Transverse colon (tissue), 4 donors: ENCODE data around the gene KRTAP12-2. TPM values are rescaled to one million over a fixed set of nuclear protein-coding genes. Genes with fewer than 3 reads are reported as not detected.

ENCODE experiments used
- DNase-seq: peaks from one replicate; pipeline ENCODE4 v3.0.0-alpha.2; 2019
- H3K27ac ChIP-seq, 4 donors: fragments of 200-600 bp; sonication (generic); 2 replicates each; pipeline ENCODE4 v1.5.1; 2016 to 2018; ENCODE audit warnings: inconsistent platforms in 4 of 4
- H3K27me3 ChIP-seq: fragments of 200-600 bp; sonication (generic); 2 replicates; pipeline ENCODE4 v1.5.1; 2017; ENCODE audit warnings: inconsistent platforms
- H3K36me3 ChIP-seq, 4 donors: fragments of 200-600 bp; sonication (generic); 2 replicates each; pipeline ENCODE4 v1.5.1; 2017 to 2019; ENCODE audit warnings: inconsistent platforms in 4 of 4
- H3K4me1 ChIP-seq, 4 donors: fragments of 200-600 bp; sonication (generic); 2 replicates each; pipeline ENCODE4 v1.5.1; 2017 to 2020; ENCODE audit warnings: inconsistent platforms in 4 of 4
- H3K4me3 ChIP-seq, 4 donors: fragments of 200-600 bp; sonication (generic); 1 replicate in 1 of 4; 2 replicates in 3 of 4; pipeline versions ENCODE4 v1.5.1 to v1.6.1; 2017 to 2019; ENCODE audit warnings: inconsistent platforms in 4 of 4
- H3K9me3 ChIP-seq, 2 donors: fragments of 200-600 bp; sonication (generic); 2 replicates each; pipeline ENCODE4 v1.5.1; 2017 to 2019; ENCODE audit warnings: inconsistent platforms in 2 of 2
- EP300 ChIP-seq: sonication (generic); formaldehyde crosslinking; IDR thresholded peaks from one replicate; pipeline ENCODE4 v1.6.1; 2017; ENCODE audit warnings: antibody characterized with exemption, low read depth
- POLR2A ChIP-seq: fragments of 450-650 bp; IDR thresholded peaks from one replicate; pipeline ENCODE4 v1.6.1; 2016; ENCODE audit warnings: antibody characterized with exemption, mild to moderate bottlenecking, moderate library complexity
- POLR2AphosphoS5 ChIP-seq, 3 donors: sonication (generic); formaldehyde crosslinking; IDR thresholded peaks; one replicate each; pipeline ENCODE4 v1.6.1; 2016; ENCODE audit warnings: antibody characterized with exemption in 3 of 3
- WGBS, 2 donors: methylation state at CpG; one replicate each; pipeline ENCODE4 v1.1.5; 2018; ENCODE audit warnings: low coverage in 1 of 2; 5-methylcytosine and 5-hydroxymethylcytosine counted together
- in situ Hi-C, 4 donors: fragments of 200-750 bp; cut with MboI; loops; one replicate each; pipeline versions ENCODE4 v1.15.0 to v1.15.1; 2017; ENCODE audit warnings: low sequenced_read_pairs in 3 of 4, low pct_ligation_motif_present in 1 of 4, low pct_unique_long_range_greater_than_20kb in 1 of 4
- intact Hi-C: fragments of 100-400 bp; cut with DNase I; formaldehyde crosslinking; loops from one replicate; pipeline ENCODE4 v1.15.1; 2023; ENCODE audit warnings: low total_unique reads
- total RNA-seq, 4 donors: library from RNA; depleted of rRNA; stranded (reverse); fragments of >200 nt; gene quantifications; one replicate each; pipeline ENCODE4 v1.1.0, GENCODE V29; 2016
- TF ChIP-seq, protein P1 (sequence below), 5 experiments: fragments of 200-600 bp in 3 of 5; fragments of 450-650 bp in 2 of 5; sonication (generic) in 3 of 5; IDR thresholded peaks; 1 replicate in 2 of 5; 2 replicates in 3 of 5; pipeline ENCODE4 v1.5.1; 2016 to 2017; ENCODE audit warnings: antibody characterized with exemption in 5 of 5, inconsistent platforms in 3 of 5, mild to moderate bottlenecking in 2 of 5, moderate library complexity in 1 of 5

The KRTAP12-2 gene
- total RNA-seq, 4 donors from 2014 or later, result not detected

DNA sequence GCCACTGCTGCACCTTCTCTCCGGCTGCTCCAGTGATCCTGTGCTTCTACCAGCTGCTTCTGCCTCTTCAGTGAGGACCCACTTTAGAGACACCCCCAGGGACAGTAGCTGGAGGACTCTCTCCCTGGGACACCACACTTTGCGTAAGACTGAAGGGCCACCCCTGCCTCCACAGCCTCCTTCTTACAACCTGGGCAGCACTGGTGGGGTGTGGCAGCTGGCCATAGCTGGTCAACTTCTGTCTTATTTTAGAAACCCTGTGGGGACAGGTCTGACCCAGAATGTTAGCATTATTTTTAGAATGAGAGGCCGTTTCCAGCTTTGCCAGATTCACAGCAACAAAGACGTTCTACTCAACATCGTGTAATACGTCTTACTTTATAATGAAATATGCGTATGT is 41.0 kb downstream of the KRTAP12-2 start:
- H3K4me3 ChIP-seq, result no peak overlapping the region
- peaks cover 11% of the 10 kb centered on the region for H3K27me3 ChIP-seq
- H3K9me3 ChIP-seq, result peaks cover 9 to 20% of the 10 kb centered on the region in 2 donors
- H3K27ac ChIP-seq, result no peak overlapping the region
- in situ Hi-C loops, result no loop called here
- no peaks in the 10 kb centered on the region for H3K4me1 ChIP-seq
- no peaks in the 10 kb centered on the region for H3K36me3 ChIP-seq
- intact Hi-C loops, result no loop called here
- WGBS, 2 donors, result 82 to 85% methylated on average over 5 to 7 of the region's 7 CpGs
- no peak for DNase-seq
- TF ChIP-seq POLR2A, result no peak
- no peak for TF ChIP-seq EP300
- no peak for TF ChIP-seq POLR2AphosphoS5 (IDR thresholded peaks at IDR 0.05)
- TF ChIP-seq, protein P1, sequence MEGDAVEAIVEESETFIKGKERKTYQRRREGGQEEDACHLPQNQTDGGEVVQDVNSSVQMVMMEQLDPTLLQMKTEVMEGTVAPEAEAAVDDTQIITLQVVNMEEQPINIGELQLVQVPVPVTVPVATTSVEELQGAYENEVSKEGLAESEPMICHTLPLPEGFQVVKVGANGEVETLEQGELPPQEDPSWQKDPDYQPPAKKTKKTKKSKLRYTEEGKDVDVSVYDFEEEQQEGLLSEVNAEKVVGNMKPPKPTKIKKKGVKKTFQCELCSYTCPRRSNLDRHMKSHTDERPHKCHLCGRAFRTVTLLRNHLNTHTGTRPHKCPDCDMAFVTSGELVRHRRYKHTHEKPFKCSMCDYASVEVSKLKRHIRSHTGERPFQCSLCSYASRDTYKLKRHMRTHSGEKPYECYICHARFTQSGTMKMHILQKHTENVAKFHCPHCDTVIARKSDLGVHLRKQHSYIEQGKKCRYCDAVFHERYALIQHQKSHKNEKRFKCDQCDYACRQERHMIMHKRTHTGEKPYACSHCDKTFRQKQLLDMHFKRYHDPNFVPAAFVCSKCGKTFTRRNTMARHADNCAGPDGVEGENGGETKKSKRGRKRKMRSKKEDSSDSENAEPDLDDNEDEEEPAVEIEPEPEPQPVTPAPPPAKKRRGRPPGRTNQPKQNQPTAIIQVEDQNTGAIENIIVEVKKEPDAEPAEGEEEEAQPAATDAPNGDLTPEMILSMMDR (IDR thresholded peaks at IDR 0.05), result no peak

DNA sequence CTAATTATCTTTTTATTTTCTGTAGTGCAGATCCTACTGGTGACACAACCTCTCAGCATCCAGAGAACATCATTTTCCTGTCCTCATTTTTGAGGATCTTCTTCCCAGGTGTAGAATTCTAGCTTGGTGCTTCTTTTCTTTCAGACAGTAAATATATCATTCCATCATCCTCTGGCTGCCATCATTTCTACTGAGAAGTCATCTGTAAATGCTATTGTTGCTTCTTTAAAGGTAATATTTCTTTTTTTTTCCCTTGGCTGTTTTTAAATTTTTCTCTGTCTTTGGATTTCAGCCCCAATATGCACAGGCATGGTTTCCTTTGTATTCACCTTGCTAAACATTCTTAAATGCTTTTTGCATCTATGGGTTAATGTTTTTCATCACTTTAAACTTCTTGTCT is 43.2 kb downstream of the KRTAP12-2 start:
- no peak overlapping the region for H3K27ac ChIP-seq
- H3K9me3 ChIP-seq, result peaks cover 9 to 27% of the 10 kb centered on the region in 2 donors
- H3K4me3 ChIP-seq, result no peak overlapping the region
- in situ Hi-C loops (no loop called here), intact Hi-C loops (no loop called here)
- TF ChIP-seq POLR2A (no peak), EP300 (no peak), POLR2AphosphoS5 (IDR thresholded peaks at IDR 0.05) (no peak)
- TF ChIP-seq, protein P1 (IDR thresholded peaks at IDR 0.05), result no peak
- H3K27me3 ChIP-seq, result peaks cover 5% of the 10 kb centered on the region
- DNase-seq, result no peak
- H3K36me3 ChIP-seq, result no peaks in the 10 kb centered on the region
- peaks cover 0 to 3% (median 0%) of the 10 kb centered on the region in 4 donors for H3K4me1 ChIP-seq

DNA sequence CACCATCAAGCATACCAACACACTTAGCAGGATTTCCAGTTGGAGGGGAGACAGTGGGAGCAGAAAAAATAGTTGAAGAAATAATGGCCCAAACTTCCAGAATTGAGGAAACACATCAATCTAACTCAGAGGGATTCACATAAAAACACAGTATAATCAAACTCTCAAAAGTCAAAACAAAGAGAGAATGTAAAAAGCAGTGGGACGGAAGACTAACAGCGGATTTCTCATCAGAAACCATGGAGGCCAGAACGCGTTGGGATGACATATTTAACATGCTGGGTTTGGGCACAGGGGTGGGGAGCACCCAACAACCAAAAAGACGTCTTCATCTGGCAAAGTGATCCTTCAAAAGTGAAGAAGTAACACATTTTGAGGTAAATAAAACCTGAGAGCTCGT is 46.8 kb downstream of the KRTAP12-2 start:
- in situ Hi-C loops, result no loop called here
- H3K27ac ChIP-seq, result no peak overlapping the region
- no peak overlapping the region for H3K4me3 ChIP-seq
- H3K36me3 ChIP-seq, result no peaks in the 10 kb centered on the region
- DNase-seq, result no peak
- H3K27me3 ChIP-seq, result no peaks in the 10 kb centered on the region
- intact Hi-C loops, result no loop called here
- H3K4me1 ChIP-seq, result peaks cover 0 to 3% (median 0%) of the 10 kb centered on the region in 4 donors
- H3K9me3 ChIP-seq, result peaks cover 9 to 26% of the 10 kb centered on the region in 2 donors
- 86 to 92% methylated on average over 6 of the region's 6 CpGs for WGBS, 2 donors
- TF ChIP-seq EP300, result no peak
- no peak for TF ChIP-seq POLR2A
- no peak for TF ChIP-seq POLR2AphosphoS5 (IDR thresholded peaks at IDR 0.05)
- TF ChIP-seq, protein P1 (IDR thresholded peaks at IDR 0.05), result no peak

DNA sequence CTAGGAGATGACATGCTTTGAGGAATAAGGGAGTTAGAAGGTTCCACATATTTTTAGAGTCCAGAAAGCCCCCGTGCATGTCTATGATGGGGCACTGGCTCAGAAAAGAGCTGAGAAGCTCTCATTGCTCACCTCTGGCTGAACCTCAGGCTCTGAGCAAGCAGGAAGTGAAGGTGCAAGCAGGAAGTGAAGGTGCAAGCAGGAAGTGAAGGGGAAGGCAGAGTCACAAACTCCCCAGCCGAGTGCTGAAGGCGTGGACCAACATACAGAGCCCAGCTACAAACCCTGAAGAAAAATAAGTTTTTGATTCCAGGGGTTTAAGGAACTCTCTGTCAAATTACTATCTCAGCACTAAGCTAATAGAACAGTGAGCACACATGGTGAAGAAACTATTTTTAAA is 47.8 kb downstream of the KRTAP12-2 start:
- no peak overlapping the region for H3K4me3 ChIP-seq
- 65 to 100% methylated on average over 1 to 3 of the region's 3 CpGs for WGBS, 2 donors
- no peaks in the 10 kb centered on the region for H3K27me3 ChIP-seq
- H3K36me3 ChIP-seq, result no peaks in the 10 kb centered on the region
- intact Hi-C loops, result no loop called here
- TF ChIP-seq POLR2AphosphoS5 (IDR thresholded peaks at IDR 0.05) (no peak), EP300 (no peak), POLR2A (no peak)
- TF ChIP-seq, protein P1 (IDR thresholded peaks at IDR 0.05), result no peak
- DNase-seq, result no peak
- peak overlapping the region in 2 of 4 donors; percentile 3 to 9 for H3K27ac ChIP-seq
- H3K9me3 ChIP-seq, result peaks cover 9 to 17% of the 10 kb centered on the region in 2 donors
- peaks cover 0 to 3% (median 0%) of the 10 kb centered on the region in 4 donors for H3K4me1 ChIP-seq
- in situ Hi-C loops, result no loop called here
